ENCODE data around the gene TUBG1.
A peak's percentile ranks its signal among the peaks of the same experiment; 100 is the strongest.
"Not testable (repeated sequence)": the region's sequence is repeated elsewhere in the genome, so short reads cannot be mapped to it uniquely, and the experiment has no call there.

TUBG1 gene

DNA sequence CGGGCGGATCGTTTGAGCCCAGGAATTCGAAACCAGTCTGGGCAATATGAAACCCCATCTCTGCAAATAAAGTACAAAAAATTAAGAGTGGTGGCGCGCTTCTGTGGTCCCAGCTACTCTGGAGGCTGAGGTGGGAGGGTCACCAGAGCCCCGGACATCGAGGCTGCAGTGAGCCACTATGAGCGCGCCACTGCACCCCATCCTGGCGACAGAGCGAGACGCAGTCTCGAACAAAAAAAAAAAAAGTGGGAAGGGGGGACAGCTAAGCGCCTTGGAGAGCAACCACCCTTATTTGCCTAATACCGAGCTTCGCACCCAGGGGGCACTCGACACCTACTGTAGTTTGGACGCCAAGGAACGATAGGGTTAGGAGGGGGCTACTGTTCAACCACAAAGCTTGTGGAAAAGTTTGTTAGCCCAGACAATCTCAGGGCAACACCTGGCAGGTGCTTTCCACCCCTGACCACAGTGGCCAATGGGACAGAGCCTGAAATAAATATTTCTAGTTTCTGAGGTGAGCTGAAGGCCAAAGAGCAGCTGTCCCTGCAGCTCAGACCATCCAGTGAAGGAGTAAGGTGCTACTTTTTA lies 31.1 kb upstream of the TUBG1 start:
- peak; percentile 95 for FAIRE-seq
- DNase-seq (ENCODE audit: extremely low spot score, insufficient read length, low read depth): peak; percentile 75

DNA sequence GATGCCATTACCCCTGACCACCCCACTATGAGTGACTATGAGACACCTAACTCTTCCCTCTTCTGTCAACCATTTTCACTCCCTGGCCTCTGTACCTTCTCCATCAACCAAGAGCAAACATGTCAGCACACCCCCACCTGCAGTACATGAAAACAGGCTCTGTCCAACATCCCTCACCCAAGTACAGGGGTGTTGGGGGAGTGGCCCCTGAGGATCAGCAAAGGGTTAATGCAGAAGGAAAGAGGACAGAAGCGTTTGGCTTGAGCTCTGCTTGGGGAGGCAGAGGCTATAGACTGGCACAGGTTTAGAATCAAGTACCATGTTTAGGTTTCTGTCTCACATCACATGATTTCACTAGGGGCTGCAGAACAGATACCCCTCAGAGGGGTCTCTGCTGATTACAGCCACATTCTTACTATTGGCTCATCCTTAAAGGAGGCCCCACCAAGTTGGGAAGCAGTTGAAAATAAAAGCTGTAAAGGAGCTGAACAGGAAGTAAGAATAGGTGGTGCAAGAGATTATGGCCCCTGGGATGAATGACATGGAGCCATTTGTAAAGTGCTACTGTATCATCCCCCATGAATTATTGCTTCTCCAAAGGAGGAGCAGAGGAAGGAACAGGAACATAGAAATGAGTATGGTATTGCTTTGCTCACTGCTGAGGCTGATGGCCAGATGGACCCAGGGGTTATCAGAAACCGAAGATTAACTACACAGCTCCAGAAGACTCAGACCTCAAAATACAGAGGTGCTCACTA lies 29.5 kb upstream of the TUBG1 start:
- no peak for DNase-seq (ENCODE audit: extremely low spot score, insufficient read length, low read depth)
- FAIRE-seq: no peak

DNA sequence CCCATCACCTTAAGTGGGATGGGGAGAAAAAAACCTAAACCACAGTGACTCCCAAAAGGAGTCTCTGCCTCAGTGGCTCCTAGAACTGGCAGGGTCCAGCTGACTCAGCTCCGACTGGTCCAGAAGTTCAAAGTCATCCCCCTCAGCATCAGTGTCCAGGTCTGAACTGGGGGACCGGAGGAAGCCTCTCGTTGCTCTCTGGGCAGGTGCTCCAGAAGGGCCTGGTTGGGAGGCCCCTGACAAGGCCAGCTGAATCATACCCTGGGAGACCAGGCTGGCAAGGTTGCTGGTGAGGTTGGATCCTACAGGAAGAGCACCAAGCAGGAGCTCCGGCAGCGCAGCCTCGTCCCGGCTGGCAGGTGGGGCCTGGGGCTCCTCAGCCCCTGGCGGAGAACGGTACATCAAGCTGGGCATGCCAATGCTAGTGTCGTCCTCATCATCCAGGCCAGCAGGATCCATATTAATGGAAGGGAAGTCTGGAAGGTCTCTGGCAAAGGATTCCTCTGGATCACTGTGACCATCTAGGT lies 27.7 kb upstream of the TUBG1 start:
- no peak for FAIRE-seq
- no peak for DNase-seq (ENCODE audit: extremely low spot score, insufficient read length, low read depth)

DNA sequence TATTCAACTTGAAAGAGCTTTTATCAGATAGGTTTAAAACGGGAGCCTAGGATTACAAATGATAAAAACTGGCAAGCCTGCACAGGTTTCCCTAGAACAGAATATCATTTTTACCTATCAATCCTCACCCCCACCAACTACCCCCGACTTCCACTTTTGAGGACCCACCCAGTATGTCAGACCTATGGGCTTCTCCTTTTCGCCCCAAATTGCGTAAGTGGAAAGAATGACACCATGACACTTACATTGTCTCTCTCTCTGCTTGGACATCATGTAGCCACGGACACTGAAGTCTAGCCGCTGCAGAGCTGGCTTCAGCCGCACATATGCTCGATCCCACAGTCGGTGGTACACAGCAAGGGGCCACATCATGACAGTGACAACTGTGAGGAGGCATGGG lies 24.6 kb upstream of the TUBG1 start:
- no peak for DNase-seq (ENCODE audit: extremely low spot score, insufficient read length, low read depth)
- no peak for FAIRE-seq

DNA sequence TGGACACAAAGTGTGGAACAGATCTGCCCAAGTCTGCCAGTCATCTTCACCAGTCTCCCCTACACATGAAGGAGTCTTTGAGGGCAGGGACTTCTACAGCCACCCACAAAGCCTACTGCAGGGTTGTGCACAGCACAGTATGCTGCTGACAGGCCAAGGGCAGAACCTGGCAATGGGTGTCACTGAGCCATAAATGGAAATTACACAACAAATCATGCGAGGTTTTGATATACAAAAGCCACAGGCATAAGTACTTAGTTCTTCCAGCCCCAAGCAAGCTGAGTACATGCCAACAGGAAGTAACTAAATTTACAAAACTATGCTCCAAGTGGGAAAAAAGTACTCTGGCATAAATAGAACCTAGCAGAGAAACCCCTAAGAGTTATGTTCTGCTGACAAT lies 24.1 kb upstream of the TUBG1 start:
- DNase-seq (ENCODE audit: extremely low spot score, insufficient read length, low read depth): no peak
- FAIRE-seq: peak; percentile 9

DNA sequence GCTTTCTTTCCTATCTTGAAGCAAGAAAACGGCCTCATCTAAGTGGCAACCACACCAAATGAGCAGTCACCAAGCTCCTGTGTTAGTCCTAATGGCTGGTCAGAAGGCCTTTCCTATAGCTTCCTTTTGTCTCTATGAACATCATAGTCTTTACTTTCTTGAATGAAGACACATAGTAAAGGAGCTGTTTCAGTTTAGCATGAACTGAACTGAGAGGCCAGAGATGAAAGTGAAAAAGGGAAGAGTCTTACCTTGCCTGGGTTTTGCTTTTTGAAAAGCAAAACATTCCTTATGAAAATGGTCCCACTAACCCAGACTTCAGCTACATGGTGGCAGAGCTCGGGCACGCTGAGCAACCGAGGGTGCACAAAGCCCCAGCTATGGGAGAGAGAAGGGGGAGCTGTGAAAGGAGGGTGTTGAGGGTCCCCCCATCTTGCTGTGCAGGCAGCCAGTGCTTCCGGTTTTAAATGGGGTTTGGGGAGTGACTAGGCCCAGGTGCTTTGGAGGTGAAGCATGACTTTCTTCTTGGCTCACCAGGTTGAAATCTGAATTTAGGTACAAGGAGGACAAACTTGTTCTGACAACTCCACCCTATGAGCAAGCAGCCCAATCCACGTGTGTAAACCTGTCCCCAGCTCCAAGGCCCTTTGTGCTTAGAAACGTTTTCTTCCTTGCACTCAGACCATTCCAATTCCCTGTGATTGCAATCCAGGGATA lies 22.8 kb upstream of the TUBG1 start:
- DNase-seq (ENCODE audit: extremely low spot score, insufficient read length, low read depth) (no peak), FAIRE-seq (peak; percentile 89)

DNA sequence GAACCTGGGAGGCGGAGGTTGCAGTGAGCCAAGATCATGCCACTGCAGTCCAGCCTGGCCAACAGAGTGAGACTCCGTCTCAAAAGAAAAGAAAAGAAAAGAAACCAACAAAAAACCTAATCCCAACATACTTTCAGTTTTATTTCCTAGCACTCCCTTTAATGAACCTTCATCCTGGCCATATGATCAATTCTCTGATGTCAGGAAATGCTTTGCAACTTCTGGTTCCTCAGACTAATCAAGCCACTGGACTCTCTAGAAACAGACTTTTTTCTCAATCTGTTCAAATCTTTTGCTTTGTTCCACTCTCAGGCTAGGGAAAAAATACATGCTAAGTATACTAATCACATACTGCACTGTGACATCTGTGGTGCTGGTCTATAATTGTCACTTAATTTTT lies 18.6 kb upstream of the TUBG1 start:
- FAIRE-seq: no peak
- no peak for DNase-seq (ENCODE audit: extremely low spot score, insufficient read length, low read depth)

DNA sequence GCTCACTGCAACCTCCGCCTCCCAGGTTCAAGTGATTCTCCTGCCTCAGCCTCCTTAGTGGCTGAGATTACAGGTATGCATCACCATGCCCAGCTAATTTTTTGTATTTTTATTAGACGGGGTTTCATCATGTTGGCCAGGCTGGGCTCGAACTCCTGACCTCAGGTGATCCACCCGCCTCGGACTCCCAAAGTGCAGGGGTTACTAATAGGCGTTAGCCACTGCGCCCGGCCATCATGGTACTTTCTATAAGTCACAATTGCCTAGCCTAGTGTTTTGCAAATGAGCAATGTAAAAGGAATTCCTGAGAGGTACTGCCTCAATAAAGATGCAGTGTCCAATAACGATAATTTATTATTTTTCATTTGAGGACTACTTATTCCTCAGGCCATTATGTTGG lies 18.1 kb upstream of the TUBG1 start:
- no peak for FAIRE-seq
- no peak for DNase-seq (ENCODE audit: extremely low spot score, insufficient read length, low read depth)

DNA sequence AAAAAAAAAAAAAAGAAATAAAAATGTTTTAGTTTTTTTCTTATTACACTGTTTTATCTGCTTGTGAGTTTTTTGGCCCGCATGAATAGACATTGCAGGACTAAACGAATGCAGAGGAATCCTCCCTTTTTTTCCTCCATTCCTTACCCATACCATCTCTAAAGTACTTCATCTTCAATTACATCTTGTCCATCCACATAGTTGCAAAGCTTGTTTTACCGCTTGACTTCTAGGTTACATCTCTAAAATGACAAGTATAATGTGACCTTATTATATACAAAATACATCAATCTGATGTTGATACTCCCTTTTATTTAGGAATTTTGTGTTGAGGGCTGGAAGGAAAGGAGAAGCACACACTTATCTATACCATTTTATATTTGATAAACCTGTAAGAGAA lies 13.1 kb upstream of the TUBG1 start:
- DNase-seq (ENCODE audit: extremely low spot score, insufficient read length, low read depth) (no peak), FAIRE-seq (no peak)

DNA sequence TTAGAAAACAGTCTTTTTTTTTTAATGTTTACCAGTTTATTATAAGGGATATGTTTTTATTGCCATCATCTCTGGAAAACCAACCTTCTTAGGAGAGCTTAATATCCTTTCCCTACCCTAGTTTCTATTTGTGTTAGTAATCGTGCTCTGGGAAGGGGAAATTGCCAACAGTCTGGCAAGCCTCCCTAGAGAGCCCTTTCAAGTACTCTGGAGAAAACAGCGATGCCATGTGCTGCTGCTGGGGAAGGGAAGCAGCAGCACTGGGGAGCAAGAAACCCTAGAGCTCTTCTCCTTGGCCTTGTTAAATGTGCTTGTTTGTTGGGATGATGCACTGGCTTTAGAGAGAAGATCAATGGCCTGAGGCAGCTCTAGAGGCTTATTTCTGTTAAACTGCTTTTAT lies 10.6 kb upstream of the TUBG1 start:
- DNase-seq (ENCODE audit: extremely low spot score, insufficient read length, low read depth) (no peak), FAIRE-seq (no peak)

DNA sequence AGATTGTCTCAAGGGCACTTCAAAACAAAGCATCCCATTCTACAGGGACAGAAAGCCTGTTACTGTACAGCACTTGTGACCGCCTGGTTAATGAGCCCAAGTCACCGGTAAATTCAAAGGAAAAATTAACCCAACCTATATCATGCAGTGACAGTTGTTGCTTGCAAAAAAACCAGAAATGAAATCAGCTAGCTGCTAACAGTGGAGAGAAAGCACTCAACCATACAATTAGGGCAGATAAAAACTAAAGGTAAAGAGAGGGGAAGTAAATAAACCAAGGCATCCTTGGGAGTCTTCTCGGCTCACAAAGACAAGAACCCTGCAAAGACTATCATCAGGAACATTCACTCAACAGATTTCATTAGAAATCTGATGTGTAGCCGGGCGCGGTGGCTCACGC lies 6.2 kb upstream of the TUBG1 start:
- no peak for DNase-seq (ENCODE audit: extremely low spot score, insufficient read length, low read depth)
- peak; percentile 83 for FAIRE-seq

DNA sequence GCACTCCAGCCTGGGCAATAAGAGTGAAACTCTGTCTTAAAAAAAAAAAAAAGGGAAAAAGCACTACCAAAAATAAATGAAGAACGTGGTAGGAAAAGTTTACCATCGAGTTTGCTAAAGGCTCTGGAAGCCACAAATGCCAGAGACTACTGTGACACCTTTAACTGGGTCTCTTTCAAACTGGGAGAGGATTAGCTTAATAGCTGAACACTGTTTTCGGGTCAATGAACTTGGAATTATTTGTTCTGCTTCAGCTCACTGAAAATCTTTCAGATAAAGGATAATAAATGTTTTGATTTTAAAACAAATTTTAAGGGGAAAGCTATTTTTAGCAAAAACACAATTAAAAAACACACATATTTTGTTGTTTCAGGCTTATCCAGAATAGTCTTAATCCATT lies 1.7 kb upstream of the TUBG1 start:
- FAIRE-seq (no peak), DNase-seq (ENCODE audit: extremely low spot score, insufficient read length, low read depth) (no peak)

DNA sequence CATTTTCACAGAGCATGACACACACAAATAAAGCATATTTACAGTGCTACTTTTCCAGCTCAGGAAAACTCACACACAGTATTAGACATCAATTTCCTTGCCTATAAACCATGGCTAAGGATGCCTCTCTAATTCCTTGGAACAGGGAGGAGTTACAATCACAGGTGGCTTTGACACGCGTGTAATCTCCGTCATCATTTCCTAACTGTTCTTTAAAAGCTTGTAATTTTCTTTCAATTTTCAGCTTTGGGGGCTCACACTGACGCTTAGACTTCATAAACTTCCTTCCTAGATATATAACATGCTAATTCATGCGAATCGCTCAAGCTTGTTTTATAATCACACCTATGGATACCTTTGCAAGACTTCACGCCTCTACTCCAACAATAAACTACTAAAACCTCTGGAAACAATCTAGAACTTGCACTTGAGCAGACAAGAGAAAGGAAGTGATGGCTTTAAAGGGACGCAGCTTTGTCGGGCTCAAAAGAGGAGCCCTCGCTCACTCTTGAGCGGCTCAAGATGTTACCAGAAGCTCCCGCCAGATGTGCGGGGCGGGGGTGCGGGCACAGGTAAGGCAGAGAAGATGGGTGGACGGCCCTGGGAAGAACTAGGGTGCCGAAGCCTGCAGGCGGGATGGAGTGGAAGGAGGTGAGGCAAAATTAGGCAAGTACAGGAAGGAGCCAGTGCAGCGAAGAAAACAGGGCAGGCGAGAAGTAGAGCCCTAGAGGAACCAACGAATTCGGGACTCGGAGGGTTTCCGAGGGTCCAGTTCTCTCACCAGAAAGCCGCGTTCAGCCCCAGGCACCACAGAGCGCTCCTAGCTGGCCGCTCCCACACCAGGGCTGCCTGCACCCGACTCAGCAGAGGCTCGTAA lies 940 bp upstream of the TUBG1 start:
- no peak for FAIRE-seq
- DNase-seq (ENCODE audit: extremely low spot score, insufficient read length, low read depth): no peak

DNA sequence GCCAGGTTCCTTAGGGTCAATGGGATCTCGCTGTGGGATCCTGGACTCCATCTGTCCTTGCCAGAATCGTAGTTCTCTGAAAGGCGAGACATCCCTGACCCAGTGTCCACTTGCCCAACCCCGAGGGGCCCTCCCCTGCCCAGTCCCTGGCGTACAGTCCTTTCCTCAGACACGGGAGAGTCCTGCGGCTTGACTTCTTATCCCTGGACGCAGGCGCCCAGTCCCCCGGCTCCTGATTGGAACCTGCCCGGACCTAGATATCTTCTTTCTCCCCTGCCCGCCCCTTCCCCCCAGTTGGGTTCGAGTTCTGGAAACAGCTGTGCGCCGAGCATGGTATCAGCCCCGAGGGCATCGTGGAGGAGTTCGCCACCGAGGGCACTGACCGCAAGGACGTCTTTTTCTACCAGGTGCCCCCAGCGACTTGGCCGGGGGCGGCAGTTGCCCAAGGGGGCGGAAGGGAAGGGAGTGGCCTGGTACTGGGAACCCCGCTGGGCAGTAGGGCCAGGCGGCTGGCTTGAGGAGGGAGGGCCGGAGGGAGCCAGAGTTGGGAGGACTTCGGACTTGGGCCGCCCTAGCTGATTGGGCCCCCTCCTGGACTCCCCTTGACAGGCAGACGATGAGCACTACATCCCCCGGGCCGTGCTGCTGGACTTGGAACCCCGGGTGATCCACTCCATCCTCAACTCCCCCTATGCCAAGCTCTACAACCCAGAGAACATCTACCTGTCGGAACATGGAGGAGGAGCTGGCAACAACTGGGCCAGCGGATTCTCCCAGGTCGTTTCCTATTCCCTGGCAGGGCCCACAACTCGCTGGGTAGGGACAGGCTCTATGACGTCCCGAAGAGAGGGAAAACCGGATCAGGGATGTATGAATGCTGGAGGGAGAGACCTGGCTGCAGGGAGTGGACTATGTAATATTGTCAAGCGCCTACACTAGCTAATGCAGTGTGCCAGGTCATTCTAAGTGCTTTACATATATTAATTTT lies 625 bp downstream of the TUBG1 start:
- FAIRE-seq: peak; percentile 85
- not testable (repeated sequence) for DNase-seq (ENCODE audit: extremely low spot score, insufficient read length, low read depth)

DNA sequence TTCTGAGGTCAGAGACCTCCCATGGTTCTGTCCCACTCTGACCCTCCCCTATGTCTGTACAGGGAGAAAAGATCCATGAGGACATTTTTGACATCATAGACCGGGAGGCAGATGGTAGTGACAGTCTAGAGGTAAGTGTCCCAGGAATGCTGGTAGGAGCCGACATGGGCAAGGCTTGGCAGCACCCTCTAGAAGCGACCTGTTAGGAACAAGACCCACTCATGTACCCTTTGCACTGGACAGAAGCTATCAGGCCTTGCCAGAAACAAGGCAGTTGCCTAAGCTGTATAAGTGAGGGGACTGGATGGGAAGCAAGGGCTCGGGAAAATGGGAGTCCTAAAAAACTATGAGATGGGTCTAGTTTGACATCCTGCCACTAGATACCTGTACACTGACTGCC lies 2.5 kb downstream of the TUBG1 start:
- FAIRE-seq (no peak), DNase-seq (ENCODE audit: extremely low spot score, insufficient read length, low read depth) (no peak)

DNA sequence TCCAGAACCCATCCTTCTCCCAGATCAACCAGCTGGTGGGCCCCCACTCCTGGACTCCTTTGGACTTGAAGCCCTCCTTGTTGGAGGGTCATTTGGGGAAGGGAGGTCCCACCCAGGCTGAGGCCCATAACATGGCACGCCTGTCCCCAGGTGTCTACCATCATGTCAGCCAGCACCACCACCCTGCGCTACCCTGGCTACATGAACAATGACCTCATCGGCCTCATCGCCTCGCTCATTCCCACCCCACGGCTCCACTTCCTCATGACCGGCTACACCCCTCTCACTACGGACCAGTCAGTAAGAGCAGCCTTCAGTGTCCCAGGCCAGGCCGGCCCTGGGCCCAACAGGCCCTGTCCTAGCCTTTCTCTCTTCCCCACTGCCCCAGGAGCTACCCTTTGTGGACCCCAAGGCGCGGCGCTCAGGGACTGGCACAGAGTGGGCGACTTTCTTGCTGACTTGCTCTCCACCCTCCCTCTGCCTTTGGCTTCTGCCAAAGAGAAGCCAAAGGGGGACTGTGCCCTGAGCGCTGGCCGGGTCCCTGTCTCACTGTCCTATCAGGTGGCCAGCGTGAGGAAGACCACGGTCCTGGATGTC lies 4.3 kb downstream of the TUBG1 start:
- FAIRE-seq (no peak), DNase-seq (ENCODE audit: extremely low spot score, insufficient read length, low read depth) (no peak)

DNA sequence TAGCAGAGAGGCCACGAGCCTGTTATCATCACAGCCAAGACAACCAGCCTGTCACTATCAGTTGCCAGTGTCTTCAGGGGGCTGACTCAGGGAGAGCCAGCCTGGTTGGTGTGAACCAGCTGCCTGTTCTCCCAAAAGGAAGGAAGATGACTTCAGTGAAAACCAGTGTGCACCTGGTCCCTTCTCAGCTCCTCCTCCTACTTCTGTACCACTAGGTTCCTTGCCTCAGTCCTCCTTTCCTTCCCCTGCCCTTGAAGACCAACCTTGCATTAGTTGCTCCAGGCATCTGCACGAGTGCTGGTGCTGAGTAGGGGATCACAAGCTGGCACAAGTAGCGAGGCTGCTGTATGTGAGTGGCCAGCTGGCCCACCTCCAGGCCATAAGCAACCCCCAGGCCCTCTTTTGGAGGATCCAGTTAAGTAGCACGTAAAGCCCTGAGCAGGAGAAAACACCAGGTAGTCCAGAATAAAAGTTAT lies 8.5 kb downstream of the TUBG1 start:
- FAIRE-seq: no peak
- no peak for DNase-seq (ENCODE audit: extremely low spot score, insufficient read length, low read depth)

DNA sequence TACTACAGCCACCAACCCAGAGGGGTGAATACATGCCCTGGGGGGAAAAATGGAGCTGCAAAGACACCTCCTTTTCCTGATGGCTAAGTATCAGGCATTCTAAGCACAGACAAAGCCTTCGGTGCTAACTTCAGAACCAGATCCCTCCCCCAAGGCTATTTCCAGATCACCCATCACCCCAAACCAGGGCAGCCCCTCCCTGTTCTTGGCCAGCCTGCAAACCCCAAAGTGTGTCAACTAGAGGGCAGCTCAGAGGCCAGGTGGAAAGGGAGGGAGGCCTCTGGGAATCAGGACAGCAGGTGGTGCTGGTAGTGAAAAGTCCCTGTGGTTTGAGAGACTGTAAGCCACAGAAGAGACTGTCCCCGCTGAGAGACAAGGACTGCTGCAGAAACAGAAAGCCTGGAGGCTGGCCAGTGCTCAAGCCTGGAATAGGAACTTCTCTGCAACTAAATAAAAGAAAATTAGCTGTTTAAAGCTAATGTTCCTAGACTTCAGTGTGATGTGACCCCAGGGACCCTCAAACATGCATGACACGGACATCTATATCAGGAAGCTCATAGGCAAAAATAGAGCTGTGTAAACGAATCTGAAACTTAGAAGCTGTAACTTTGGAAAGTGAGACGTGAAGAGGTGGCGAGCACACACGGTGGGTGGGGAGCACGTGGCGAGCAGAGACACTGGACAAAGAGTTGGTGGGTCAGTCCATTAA lies 9.1 kb downstream of the TUBG1 start:
- DNase-seq (ENCODE audit: extremely low spot score, insufficient read length, low read depth) (peak; percentile 71), FAIRE-seq (peak; percentile 99)

All from GM18507 (cell line).